RPMI7951 (cell line): ENCODE data around the gene TMEM131L. TPM values are rescaled to one million over a fixed set of nuclear protein-coding genes. Genes with fewer than 3 reads are reported as not detected.
"Not testable (repeated sequence)": the region's sequence is repeated elsewhere in the genome, so short reads cannot be mapped to it uniquely, and the experiment has no call there.

Experiments
- DNase-seq: peaks from one replicate; pipeline ENCODE4 v3.0.0-alpha.2; 2012; ENCODE audit warnings: low read depth
- total RNA-seq: library from RNA; depleted of rRNA; stranded (reverse); fragments of >200 nt; shearing (Covaris generic); gene quantifications from 2 replicates; pipeline ENCODE4 v1.2.3, GENCODE V29; 2014

Gene TMEM131L
- total RNA-seq, 1 experiment from 2014 or later: 11.7 TPM

GRCh38 chr4:153649572-153649991 lies 183.4 kb downstream of the TMEM131L start:
- DNase-seq: no peak

GRCh38 chr4:153651116-153651515 lies 185.0 kb downstream of the TMEM131L start:
- DNase-seq: peak; percentile 28

- DNase-seq: peak; percentile 16
Measured at GRCh38 chr4:153651587-153651986, 185.4 kb downstream of the TMEM131L start.

- DNase-seq: no peak
Measured at GRCh38 chr4:153652051-153652784, 186.1 kb downstream of the TMEM131L start.

GRCh38 chr4:153655002-153655541 lies 188.9 kb downstream of the TMEM131L start:
- no peak for DNase-seq

GRCh38 chr4:153655928-153656327 lies 189.8 kb downstream of the TMEM131L start:
- peak; percentile 27 for DNase-seq

GRCh38 chr4:153661215-153661822 lies 195.2 kb downstream of the TMEM131L start:
- DNase-seq: no peak

- no peak for DNase-seq
Measured at GRCh38 chr4:153661908-153662307, 195.7 kb downstream of the TMEM131L start.

GRCh38 chr4:153663667-153664066 lies 197.5 kb downstream of the TMEM131L start:
- DNase-seq: no peak

GRCh38 chr4:153666505-153666904 lies 200.3 kb downstream of the TMEM131L start:
- DNase-seq: not testable (repeated sequence)

GRCh38 chr4:153668647-153669046 lies 202.5 kb downstream of the TMEM131L start:
- peak; percentile 67 for DNase-seq

GRCh38 chr4:153669838-153670237 lies 203.7 kb downstream of the TMEM131L start:
- no peak for DNase-seq

- DNase-seq: peak; percentile 82
Measured at GRCh38 chr4:153676486-153676885, 210.3 kb downstream of the TMEM131L start.

- peak; percentile 87 for DNase-seq
Measured at GRCh38 chr4:153676984-153677383, 210.8 kb downstream of the TMEM131L start.

- DNase-seq: no peak
Measured at GRCh38 chr4:153679486-153679885, 213.3 kb downstream of the TMEM131L start.

- DNase-seq: no peak
Measured at GRCh38 chr4:153683763-153684181, 217.6 kb downstream of the TMEM131L start.

- peak; percentile 38 for DNase-seq
Measured at GRCh38 chr4:153684182-153684970, 218.2 kb downstream of the TMEM131L start, which contains the start of gene TLR2. Gene TLR2 (plus strand): TSS chr4:153684280. CDS start chr4:153702908, 18,628 bp downstream.

GRCh38 chr4:153684971-153685371 lies 218.8 kb downstream of the TMEM131L start:
- DNase-seq: no peak
